ENCODE results near the gene CAMK2B.

DNA sequence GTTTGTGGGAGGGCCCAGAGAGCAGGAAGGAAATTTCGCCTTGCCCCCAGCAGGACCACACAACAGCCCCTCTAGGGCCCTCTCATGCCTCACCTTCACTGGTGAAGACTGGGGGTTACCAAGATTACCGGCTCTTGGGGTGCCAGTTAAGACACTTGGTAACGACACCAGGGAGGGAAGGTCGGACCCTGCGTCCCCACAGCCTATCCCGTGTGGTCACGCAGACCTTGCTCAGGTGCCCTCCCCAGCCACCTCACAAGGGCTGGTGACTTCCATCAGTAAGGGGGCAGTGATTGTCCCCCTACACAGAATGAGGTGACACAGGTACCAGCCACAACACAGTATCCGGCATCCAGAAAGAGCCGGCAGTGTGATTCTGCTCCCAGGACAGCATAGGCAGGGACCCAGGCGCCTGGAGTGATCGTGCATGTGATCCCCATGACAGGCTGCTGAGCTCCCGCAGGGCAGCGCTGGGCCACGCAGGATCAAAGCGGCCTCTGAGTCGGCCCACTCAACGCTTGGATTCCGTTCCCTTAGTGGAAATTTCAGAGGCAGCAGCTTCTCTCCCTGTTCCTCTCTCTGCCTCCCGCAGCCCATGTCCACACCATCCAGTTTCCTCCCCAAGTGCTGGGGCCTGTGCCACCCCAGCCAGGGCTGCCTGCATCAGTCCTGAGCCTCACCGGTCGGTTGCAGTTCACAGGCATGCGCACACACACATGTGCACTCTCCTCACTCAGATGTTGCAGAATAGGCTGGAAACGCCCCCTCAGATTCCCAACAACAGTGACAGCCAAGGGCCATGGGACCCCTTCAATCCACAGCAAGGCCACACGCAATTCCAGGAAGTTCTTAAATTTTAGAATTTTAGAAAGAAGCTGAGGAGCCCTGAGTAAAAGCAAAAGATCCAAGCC is 35.8 kb downstream of the CAMK2B start:
- TF ChIP-seq, protein P1, sequence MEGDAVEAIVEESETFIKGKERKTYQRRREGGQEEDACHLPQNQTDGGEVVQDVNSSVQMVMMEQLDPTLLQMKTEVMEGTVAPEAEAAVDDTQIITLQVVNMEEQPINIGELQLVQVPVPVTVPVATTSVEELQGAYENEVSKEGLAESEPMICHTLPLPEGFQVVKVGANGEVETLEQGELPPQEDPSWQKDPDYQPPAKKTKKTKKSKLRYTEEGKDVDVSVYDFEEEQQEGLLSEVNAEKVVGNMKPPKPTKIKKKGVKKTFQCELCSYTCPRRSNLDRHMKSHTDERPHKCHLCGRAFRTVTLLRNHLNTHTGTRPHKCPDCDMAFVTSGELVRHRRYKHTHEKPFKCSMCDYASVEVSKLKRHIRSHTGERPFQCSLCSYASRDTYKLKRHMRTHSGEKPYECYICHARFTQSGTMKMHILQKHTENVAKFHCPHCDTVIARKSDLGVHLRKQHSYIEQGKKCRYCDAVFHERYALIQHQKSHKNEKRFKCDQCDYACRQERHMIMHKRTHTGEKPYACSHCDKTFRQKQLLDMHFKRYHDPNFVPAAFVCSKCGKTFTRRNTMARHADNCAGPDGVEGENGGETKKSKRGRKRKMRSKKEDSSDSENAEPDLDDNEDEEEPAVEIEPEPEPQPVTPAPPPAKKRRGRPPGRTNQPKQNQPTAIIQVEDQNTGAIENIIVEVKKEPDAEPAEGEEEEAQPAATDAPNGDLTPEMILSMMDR (IDR thresholded peaks at IDR 0.05; ENCODE audit: low read length), result no peak
- no peak for TF ChIP-seq EZH2 (IDR thresholded peaks at IDR 0.05; ENCODE audit: borderline replicate concordance, low read length)
